ENCODE data around the gene ZBP1. TPM values are rescaled to one million over a fixed set of nuclear protein-coding genes. Genes with fewer than 3 reads are reported as not detected.

ZBP1 gene
- total RNA-seq, 5 donors from 2014 or later (not counting 1 experiment from before 2014, with no cell fraction given), result 8.6 to 41.1 (median 20.6) TPM

- POLR2A ChIA-PET, result interaction anchor here in 1 of 2 donors (0.5 kb wide), 1 partner anchor 27 kb away, joined by 3 read pairs; no protein-coding TSS in a partner anchor
- H3K27ac Mint-ChIP-seq, result no peak overlapping the region
- peaks cover 2 to 72% of the 10 kb centered on the region in 2 experiments for H3K27me3 ChIP-seq (replicated peaks in 1 of 2; ENCODE audit: control insufficient read depth in 2 of 2, extremely low read depth in 1 of 2, insufficient read depth in 2 of 2, low read length in 1 of 2)
- WGBS (ENCODE audit: insufficient coverage), result 75% methylated on average over 12 of the region's 13 CpGs
- no peaks in the 10 kb centered on the region for H3K4me1 ChIP-seq (ENCODE audit: control insufficient read depth in 1 of 2, extremely low read depth in 1 of 2, insufficient read depth in 2 of 2, low read length in 2 of 2)
- H3K27me3 Mint-ChIP-seq, result peaks cover 58 to 66% of the 10 kb centered on the region in 2 donors
- CTCF ChIA-PET, result interaction anchor here in 1 of 2 donors (0.6 kb wide), 1 partner anchor 73 kb away, joined by 3 read pairs; no protein-coding TSS in a partner anchor
- no peak for ATAC-seq (replicated peaks in 1 of 4)
- H3K4me3 Mint-ChIP-seq, result no peak overlapping the region
- no peaks in the 10 kb centered on the region for H3K36me3 ChIP-seq (ENCODE audit: control insufficient read depth in 2 of 2, extremely low read depth in 1 of 2, insufficient read depth in 1 of 2, low read length in 1 of 2)
- H3K36me3 Mint-ChIP-seq, result no peaks in the 10 kb centered on the region
- no peaks in the 10 kb centered on the region for H3K9me3 Mint-ChIP-seq
- no peaks in the 10 kb centered on the region for H3K4me1 Mint-ChIP-seq
- no peak for DNase-seq
- no peak overlapping the region for H3K4me3 ChIP-seq (ENCODE audit: control insufficient read depth in 1 of 2, extremely low read depth in 1 of 2, low read length in 1 of 2)
- no peaks in the 10 kb centered on the region for H3K9me3 ChIP-seq
- no peak overlapping the region for H3K27ac ChIP-seq (ENCODE audit: low read length)
Observed at GRCh38 chr20:57580478-57581201, 39.6 kb downstream of the ZBP1 start.

GRCh38 chr20:57579898-57580447 lies 40.3 kb downstream of the ZBP1 start:
- no peak for DNase-seq
- no peaks in the 10 kb centered on the region for H3K9me3 ChIP-seq
- POLR2A ChIA-PET, result no interaction called here
- CTCF ChIA-PET, result interaction anchor here in 1 of 2 donors (0.6 kb wide), 1 partner anchor 73 kb away, joined by 3 read pairs; no protein-coding TSS in a partner anchor
- no peak overlapping the region for H3K4me3 ChIP-seq (ENCODE audit: control insufficient read depth in 1 of 2, extremely low read depth in 1 of 2, low read length in 1 of 2)
- H3K4me1 Mint-ChIP-seq, result no peaks in the 10 kb centered on the region
- ATAC-seq (replicated peaks in 1 of 4), result no peak
- no peaks in the 10 kb centered on the region for H3K36me3 ChIP-seq (ENCODE audit: control insufficient read depth in 2 of 2, extremely low read depth in 1 of 2, insufficient read depth in 1 of 2, low read length in 1 of 2)
- no peak overlapping the region for H3K27ac ChIP-seq (ENCODE audit: low read length)
- H3K36me3 Mint-ChIP-seq, result no peaks in the 10 kb centered on the region
- peaks cover 53 to 61% of the 10 kb centered on the region in 2 donors for H3K27me3 Mint-ChIP-seq
- WGBS (ENCODE audit: insufficient coverage), result 26% methylated on average over 16 of the region's 21 CpGs
- no peak overlapping the region for H3K27ac Mint-ChIP-seq
- H3K4me3 Mint-ChIP-seq, result no peak overlapping the region
- H3K27me3 ChIP-seq (replicated peaks in 1 of 2; ENCODE audit: control insufficient read depth in 2 of 2, extremely low read depth in 1 of 2, insufficient read depth in 2 of 2, low read length in 1 of 2), result peaks cover 2 to 68% of the 10 kb centered on the region in 2 experiments
- H3K4me1 ChIP-seq (ENCODE audit: control insufficient read depth in 1 of 2, extremely low read depth in 1 of 2, insufficient read depth in 2 of 2, low read length in 2 of 2), result no peaks in the 10 kb centered on the region
- H3K9me3 Mint-ChIP-seq, result no peaks in the 10 kb centered on the region

- H3K27ac ChIP-seq (ENCODE audit: low read length), result no peak overlapping the region
- H3K4me1 ChIP-seq (ENCODE audit: control insufficient read depth in 1 of 2, extremely low read depth in 1 of 2, insufficient read depth in 2 of 2, low read length in 2 of 2), result no peaks in the 10 kb centered on the region
- H3K36me3 ChIP-seq (ENCODE audit: control insufficient read depth in 2 of 2, extremely low read depth in 1 of 2, insufficient read depth in 1 of 2, low read length in 1 of 2), result no peaks in the 10 kb centered on the region
- no peaks in the 10 kb centered on the region for H3K36me3 Mint-ChIP-seq
- no peak overlapping the region for H3K4me3 ChIP-seq (ENCODE audit: control insufficient read depth in 1 of 2, extremely low read depth in 1 of 2, low read length in 1 of 2)
- ATAC-seq (replicated peaks in 1 of 4) (no peak), DNase-seq (no peak)
- ChIA-PET CTCF (interaction anchor here in 1 of 2 donors (0.6 kb wide), 1 partner anchor 601 kb away, joined by 4 read pairs; no protein-coding TSS in a partner anchor), POLR2A (no interaction called here)
- H3K9me3 Mint-ChIP-seq, result no peaks in the 10 kb centered on the region
- H3K9me3 ChIP-seq, result no peaks in the 10 kb centered on the region
- peaks cover 2 to 66% of the 10 kb centered on the region in 2 experiments for H3K27me3 ChIP-seq (replicated peaks in 1 of 2; ENCODE audit: control insufficient read depth in 2 of 2, extremely low read depth in 1 of 2, insufficient read depth in 2 of 2, low read length in 1 of 2)
- no peak overlapping the region for H3K4me3 Mint-ChIP-seq
- WGBS (ENCODE audit: insufficient coverage), result 73% methylated on average over 8 of the region's 11 CpGs
- peaks cover 49 to 56% of the 10 kb centered on the region in 2 donors for H3K27me3 Mint-ChIP-seq
- H3K27ac Mint-ChIP-seq, result no peak overlapping the region
- H3K4me1 Mint-ChIP-seq, result no peaks in the 10 kb centered on the region
Observed at GRCh38 chr20:57579331-57579897, 40.8 kb downstream of the ZBP1 start.

- H3K27ac Mint-ChIP-seq, result no peak overlapping the region
- H3K4me1 Mint-ChIP-seq, result no peaks in the 10 kb centered on the region
- H3K9me3 Mint-ChIP-seq, result no peaks in the 10 kb centered on the region
- peaks cover 48 to 57% of the 10 kb centered on the region in 2 donors for H3K27me3 Mint-ChIP-seq
- Histone ChIP-seq H3K27ac (ENCODE audit: low read length) (no peak overlapping the region), H3K4me3 (ENCODE audit: control insufficient read depth in 1 of 2, extremely low read depth in 1 of 2, low read length in 1 of 2) (no peak overlapping the region), H3K27me3 (replicated peaks in 1 of 2; ENCODE audit: control insufficient read depth in 2 of 2, extremely low read depth in 1 of 2, insufficient read depth in 2 of 2, low read length in 1 of 2) (peaks cover 2 to 65% of the 10 kb centered on the region in 2 experiments), H3K4me1 (ENCODE audit: control insufficient read depth in 1 of 2, extremely low read depth in 1 of 2, insufficient read depth in 2 of 2, low read length in 2 of 2) (no peaks in the 10 kb centered on the region), H3K9me3 (no peaks in the 10 kb centered on the region), H3K36me3 (ENCODE audit: control insufficient read depth in 2 of 2, extremely low read depth in 1 of 2, insufficient read depth in 1 of 2, low read length in 1 of 2) (no peaks in the 10 kb centered on the region)
- 73% methylated on average over 4 of the region's 10 CpGs for WGBS (ENCODE audit: insufficient coverage)
- DNase-seq (no peak), ATAC-seq (replicated peaks in 1 of 4) (no peak)
- POLR2A ChIA-PET, result interaction anchor here in 1 of 2 donors (0.5 kb wide), 1 partner anchor 597 kb away, joined by 3 read pairs; no protein-coding TSS in a partner anchor
- CTCF ChIA-PET, result interaction anchor here in 1 of 2 donors (0.5 to 0.6 kb wide), 2 partner anchors 76 to 602 kb away, joined by 3 to 4 read pairs; no protein-coding TSS in a partner anchor
- no peak overlapping the region for H3K4me3 Mint-ChIP-seq
- H3K36me3 Mint-ChIP-seq, result no peaks in the 10 kb centered on the region
Observed at GRCh38 chr20:57578476-57579165, 41.6 kb downstream of the ZBP1 start.

GRCh38 chr20:57577679-57578475 lies 42.3 kb downstream of the ZBP1 start:
- Mint-ChIP-seq H3K9me3 (no peaks in the 10 kb centered on the region), H3K4me1 (no peaks in the 10 kb centered on the region), H3K4me3 (no peak overlapping the region), H3K27ac (no peak overlapping the region), H3K27me3 (peaks cover 42 to 52% of the 10 kb centered on the region in 2 donors), H3K36me3 (no peaks in the 10 kb centered on the region)
- WGBS (ENCODE audit: insufficient coverage), result 59% methylated on average over 5 of the region's 10 CpGs
- ChIA-PET CTCF (no interaction called here), POLR2A (interaction anchor here in 1 of 2 donors (0.5 kb wide), 1 partner anchor 598 kb away, joined by 3 read pairs; no protein-coding TSS in a partner anchor)
- no peak for DNase-seq
- no peaks in the 10 kb centered on the region for H3K9me3 ChIP-seq
- H3K27me3 ChIP-seq (replicated peaks in 1 of 2; ENCODE audit: control insufficient read depth in 2 of 2, extremely low read depth in 1 of 2, insufficient read depth in 2 of 2, low read length in 1 of 2), result peaks cover 2 to 63% of the 10 kb centered on the region in 2 experiments
- no peak overlapping the region for H3K4me3 ChIP-seq (ENCODE audit: control insufficient read depth in 1 of 2, extremely low read depth in 1 of 2, low read length in 1 of 2)
- H3K36me3 ChIP-seq (ENCODE audit: control insufficient read depth in 2 of 2, extremely low read depth in 1 of 2, insufficient read depth in 1 of 2, low read length in 1 of 2), result no peaks in the 10 kb centered on the region
- no peak for ATAC-seq (replicated peaks in 1 of 4)
- H3K4me1 ChIP-seq (ENCODE audit: control insufficient read depth in 1 of 2, extremely low read depth in 1 of 2, insufficient read depth in 2 of 2, low read length in 2 of 2), result no peaks in the 10 kb centered on the region
- no peak overlapping the region for H3K27ac ChIP-seq (ENCODE audit: low read length)

Measured in T-cell (primary cell).